Smooth muscle cell (in vitro differentiated cells): ENCODE data around the gene ANKRD34A. TPM values are rescaled to one million over a fixed set of nuclear protein-coding genes. Genes with fewer than 3 reads are reported as not detected.

ENCODE experiments used
- DNase-seq: peaks from one replicate; lab custom pipeline; 2025; ENCODE audit not compliant: unreplicated experiment; lab: John Stamatoyannopoulos, UW
- H2AFZ ChIP-seq: fragments of 200-600 bp; sonication (generic); 2 replicates; pipeline ENCODE4 v1.6.0; 2016; ENCODE audit warnings: antibody characterized with exemption, low read depth, mild to moderate bottlenecking
- H3F3A ChIP-seq: fragments of 200-600 bp; sonication (generic); 2 replicates; pipeline ENCODE4 v1.6.0; 2017; ENCODE audit warnings: antibody characterized with exemption, low read depth
- H3K27ac ChIP-seq: fragments of 200-600 bp; sonication (generic); 2 replicates; pipeline ENCODE4 v1.5.1; 2016; ENCODE audit warnings: low read depth, mild to moderate bottlenecking
- H3K27me3 ChIP-seq: fragments of 200-600 bp; sonication (generic); 2 replicates; pipeline ENCODE4 v1.6.1; 2016; ENCODE audit warnings: low read depth, mild to moderate bottlenecking
- H3K36me3 ChIP-seq: fragments of 200-600 bp; sonication (generic); 2 replicates; pipeline ENCODE4 v1.5.1; 2016; ENCODE audit warnings: low read depth
- H3K4me1 ChIP-seq: fragments of 200-600 bp; sonication (generic); 2 replicates; pipeline ENCODE4 v1.5.1; 2016; ENCODE audit warnings: low read depth
- H3K4me2 ChIP-seq: fragments of 200-600 bp; sonication (generic); 2 replicates; pipeline ENCODE4 v1.6.0; 2016; ENCODE audit warnings: mild to moderate bottlenecking
- H3K4me3 ChIP-seq: fragments of 200-600 bp; sonication (generic); 2 replicates; pipeline ENCODE4 v1.5.1; 2016; ENCODE audit warnings: mild to moderate bottlenecking
- H3K79me2 ChIP-seq: fragments of 200-600 bp; sonication (generic); 2 replicates; pipeline ENCODE4 v1.6.0; 2016; ENCODE audit warnings: low read depth, mild to moderate bottlenecking
- H3K9ac ChIP-seq: fragments of 200-600 bp; sonication (generic); 2 replicates; pipeline ENCODE4 v1.6.0; 2016; ENCODE audit warnings: low read depth
- H3K9me3 ChIP-seq: fragments of 200-600 bp; sonication (generic); replicated peaks from 2 replicates; pipeline ENCODE4 v1.5.1; 2016; ENCODE audit warnings: low read depth
- H4K20me1 ChIP-seq: fragments of 200-600 bp; sonication (generic); 2 replicates; pipeline ENCODE4 v1.6.0; 2016; ENCODE audit warnings: low read depth
- WGBS: methylation state at CpG from one replicate; pipeline ENCODE4 v1.1.7; 2016; ENCODE audit warnings: low lambda C conversion rate; 5-methylcytosine and 5-hydroxymethylcytosine counted together
- polyA plus RNA-seq: library from polyadenylated mRNA; unstranded; fragments of >200 nt; fragmentation: Nextera tagmentation; extraction: Ambion mirVana; gene quantifications from 2 replicates; pipeline ENCODE4 v1.2.1, GENCODE V29; 2016
- total RNA-seq: library from RNA; depleted of rRNA; stranded (reverse); fragments of >200 nt; gene quantifications from 2 replicates; pipeline ENCODE4 v1.2.3, GENCODE V29; 2014
- TF ChIP-seq, protein P1 (sequence below): fragments of 200-600 bp; sonication (generic); IDR thresholded peaks from 2 replicates; pipeline ENCODE4 v1.5.1; 2017; ENCODE audit warnings: borderline replicate concordance, mild to moderate bottlenecking, antibody characterized with exemption; ENCODE audit not compliant: insufficient read depth, poor library complexity, severe bottlenecking

ANKRD34A gene
- total RNA-seq (0.36 and 0.49 TPM in 2 replicates), polyA plus RNA-seq (1.3 and 2.4 TPM in 2 replicates)

DNA sequence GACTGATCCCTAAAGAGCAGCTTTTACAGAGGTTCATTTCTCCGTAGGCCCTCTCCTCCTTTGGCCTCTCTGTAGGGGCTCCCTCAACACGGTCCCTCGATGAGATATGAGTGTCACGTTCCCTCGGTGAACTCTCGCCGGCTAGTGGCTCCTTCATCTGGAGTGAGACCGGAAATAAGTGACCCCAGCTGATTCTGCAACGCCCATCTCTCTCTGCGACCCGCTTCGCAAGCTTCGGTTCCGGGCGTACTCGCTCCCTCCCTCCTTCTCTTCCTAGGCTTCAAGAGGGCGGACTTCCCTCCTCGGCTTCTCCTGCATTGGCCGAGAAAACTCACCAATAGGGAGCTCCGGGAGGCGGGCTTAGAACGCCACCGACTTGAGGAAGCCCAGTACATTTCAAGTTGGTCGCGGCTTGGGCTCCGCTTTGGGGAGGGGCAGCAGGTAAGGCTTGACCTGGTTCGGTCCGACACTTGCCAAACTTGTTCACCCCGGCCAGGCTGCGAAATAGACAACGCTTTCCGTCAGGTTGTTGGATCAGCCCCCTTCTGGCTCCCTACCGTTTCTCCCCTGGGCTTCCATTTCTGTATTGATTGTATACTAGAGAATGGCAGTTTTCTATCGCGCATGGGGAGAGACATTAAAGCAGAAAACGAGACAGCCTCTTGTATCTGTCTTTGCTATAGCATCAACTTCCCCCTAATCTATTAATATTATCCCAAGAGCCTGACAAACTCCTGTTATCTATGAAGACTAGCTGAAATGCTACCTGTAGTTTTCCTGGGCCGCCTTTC lies at the start of gene ANKRD34A, which contains the start of gene POLR3GL:
TSS of gene ANKRD34A (minus strand) at position 248 of the 791 bp plus-strand sequence. CDS start 2,816 bp downstream, outside the sequence.
TSS of gene POLR3GL (plus strand) at position 363 of the 791 bp plus-strand sequence. CDS start 10,176 bp downstream, outside the sequence.
- H3K36me3 ChIP-seq: no peaks in the 10 kb centered on the region
- H3K27me3 ChIP-seq: no peaks in the 10 kb centered on the region
- no peaks in the 10 kb centered on the region for H4K20me1 ChIP-seq
- H3K27ac ChIP-seq: peak within 1 kb of the TSS; percentile 76
- no peaks in the 10 kb centered on the region for H3K9me3 ChIP-seq
- 2% methylated on average over 37 of the region's 37 CpGs for WGBS
- H3K4me3 ChIP-seq: peak within 1 kb of the TSS; percentile 74
- peaks cover 26% of the 10 kb centered on the region for H3K4me1 ChIP-seq
- H3K9ac ChIP-seq: peak within 1 kb of the TSS; percentile 47
- H3F3A ChIP-seq: peaks cover 7% of the 10 kb centered on the region
- H3K4me2 ChIP-seq: peak within 1 kb of the TSS; percentile 91
- peak within 1 kb of the TSS; percentile 84 for H2AFZ ChIP-seq
- peak; percentile 55 for DNase-seq
- no peaks in the 10 kb centered on the region for H3K79me2 ChIP-seq
- TF ChIP-seq, protein P1, sequence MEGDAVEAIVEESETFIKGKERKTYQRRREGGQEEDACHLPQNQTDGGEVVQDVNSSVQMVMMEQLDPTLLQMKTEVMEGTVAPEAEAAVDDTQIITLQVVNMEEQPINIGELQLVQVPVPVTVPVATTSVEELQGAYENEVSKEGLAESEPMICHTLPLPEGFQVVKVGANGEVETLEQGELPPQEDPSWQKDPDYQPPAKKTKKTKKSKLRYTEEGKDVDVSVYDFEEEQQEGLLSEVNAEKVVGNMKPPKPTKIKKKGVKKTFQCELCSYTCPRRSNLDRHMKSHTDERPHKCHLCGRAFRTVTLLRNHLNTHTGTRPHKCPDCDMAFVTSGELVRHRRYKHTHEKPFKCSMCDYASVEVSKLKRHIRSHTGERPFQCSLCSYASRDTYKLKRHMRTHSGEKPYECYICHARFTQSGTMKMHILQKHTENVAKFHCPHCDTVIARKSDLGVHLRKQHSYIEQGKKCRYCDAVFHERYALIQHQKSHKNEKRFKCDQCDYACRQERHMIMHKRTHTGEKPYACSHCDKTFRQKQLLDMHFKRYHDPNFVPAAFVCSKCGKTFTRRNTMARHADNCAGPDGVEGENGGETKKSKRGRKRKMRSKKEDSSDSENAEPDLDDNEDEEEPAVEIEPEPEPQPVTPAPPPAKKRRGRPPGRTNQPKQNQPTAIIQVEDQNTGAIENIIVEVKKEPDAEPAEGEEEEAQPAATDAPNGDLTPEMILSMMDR: no peak

DNA sequence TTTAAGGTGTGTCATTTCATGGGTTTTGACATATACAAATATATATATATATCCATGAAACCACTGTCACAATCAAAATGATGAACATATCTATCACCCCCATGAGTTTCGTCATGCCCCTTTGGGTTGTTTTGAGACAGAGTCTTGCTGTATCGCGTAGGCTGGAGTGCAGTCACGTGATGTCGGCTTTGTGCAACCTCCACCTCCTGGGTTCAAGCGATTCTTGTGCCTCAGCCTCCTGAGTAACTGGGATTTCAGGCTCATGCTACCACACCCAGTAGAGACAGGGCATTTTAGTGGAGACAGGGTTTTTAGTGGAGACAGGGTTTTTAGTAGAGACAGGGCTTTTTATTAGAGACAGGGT lies 49.2 kb upstream of the ANKRD34A start:
- TF ChIP-seq, protein P1: no peak
- H3K9ac ChIP-seq: no peak overlapping the region

DNA sequence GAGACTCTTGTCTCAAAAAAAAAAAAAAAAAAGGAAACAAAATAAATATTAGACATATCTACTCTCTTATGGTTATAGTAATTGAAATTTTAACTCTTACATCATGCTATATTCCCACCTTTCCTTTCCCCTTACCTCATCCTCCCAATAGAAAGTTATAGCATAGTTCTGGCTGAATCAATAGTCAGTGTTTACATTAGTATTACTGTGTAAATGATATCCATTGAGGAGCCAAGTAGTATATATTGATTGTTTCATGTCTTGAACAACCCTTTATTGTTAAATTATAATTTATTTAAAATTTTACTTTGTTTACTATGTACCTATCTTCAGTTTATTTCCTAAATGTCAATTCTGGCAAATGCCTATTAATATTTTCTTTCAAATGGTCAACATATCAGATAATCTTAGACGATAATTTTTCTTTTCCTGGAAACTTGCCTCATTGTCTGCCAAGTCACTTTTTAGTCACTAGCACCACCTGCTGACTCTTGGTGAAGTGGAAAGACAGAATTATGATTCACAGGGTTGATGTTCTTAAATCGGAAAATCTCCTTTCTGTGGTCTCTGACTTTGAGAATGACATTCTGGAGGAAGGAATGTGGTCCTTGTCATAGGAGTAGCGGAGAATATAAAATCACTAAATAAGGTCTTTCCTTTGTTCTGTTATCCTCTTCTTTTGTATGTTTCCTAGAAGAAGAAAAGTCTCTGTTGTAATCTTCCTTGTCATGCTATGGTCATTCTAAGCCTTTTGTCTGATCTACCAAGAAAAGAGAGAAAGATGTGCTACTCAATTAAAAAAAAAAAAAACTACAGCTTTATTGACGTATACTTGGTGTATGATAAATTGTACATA lies 48.6 kb upstream of the ANKRD34A start:
- H3K36me3 ChIP-seq: no peaks in the 10 kb centered on the region
- no peak overlapping the region for H3K4me3 ChIP-seq
- H3K27ac ChIP-seq: no peak overlapping the region
- no peaks in the 10 kb centered on the region for H3K9me3 ChIP-seq
- no peak for DNase-seq
- H4K20me1 ChIP-seq: no peaks in the 10 kb centered on the region
- peaks cover 15% of the 10 kb centered on the region for H3K27me3 ChIP-seq
- no peaks in the 10 kb centered on the region for H3F3A ChIP-seq
- no peak overlapping the region for H2AFZ ChIP-seq
- no peak overlapping the region for H3K9ac ChIP-seq
- no peak overlapping the region for H3K4me2 ChIP-seq
- TF ChIP-seq, protein P1: peak; percentile 74
- H3K4me1 ChIP-seq: no peaks in the 10 kb centered on the region
- 15% methylated on average over 4 of the region's 4 CpGs for WGBS
- H3K79me2 ChIP-seq: no peaks in the 10 kb centered on the region

More for the DNA sequence above, 49.2 kb upstream of the ANKRD34A start:
- H3K36me3 ChIP-seq: no peaks in the 10 kb centered on the region
- H3K79me2 ChIP-seq: no peaks in the 10 kb centered on the region
- no peak overlapping the region for H3K27ac ChIP-seq
- no peak for DNase-seq
- 79% methylated on average over 6 of the region's 6 CpGs for WGBS
- H3K4me2 ChIP-seq: no peak overlapping the region
- H4K20me1 ChIP-seq: no peaks in the 10 kb centered on the region
- no peak overlapping the region for H2AFZ ChIP-seq
- H3K9me3 ChIP-seq: no peaks in the 10 kb centered on the region
- peaks cover 21% of the 10 kb centered on the region for H3K27me3 ChIP-seq
- no peak overlapping the region for H3K4me3 ChIP-seq
- H3K4me1 ChIP-seq: no peaks in the 10 kb centered on the region
- H3F3A ChIP-seq: no peaks in the 10 kb centered on the region
